ENCODE data around the gene ITGAL.

The ITGAL gene

GRCh38 chr16:30491229-30491628 is 18.7 kb downstream of the ITGAL start:
- Histone ChIP-seq H3K4me1 (ENCODE audit: insufficient read depth, poor library complexity, severe bottlenecking) (peaks cover 13% of the 10 kb centered on the region), H3K9me3 (ENCODE audit: severe bottlenecking) (no peaks in the 10 kb centered on the region), H3K36me3 (ENCODE audit: low read depth) (no peaks in the 10 kb centered on the region)

DNA sequence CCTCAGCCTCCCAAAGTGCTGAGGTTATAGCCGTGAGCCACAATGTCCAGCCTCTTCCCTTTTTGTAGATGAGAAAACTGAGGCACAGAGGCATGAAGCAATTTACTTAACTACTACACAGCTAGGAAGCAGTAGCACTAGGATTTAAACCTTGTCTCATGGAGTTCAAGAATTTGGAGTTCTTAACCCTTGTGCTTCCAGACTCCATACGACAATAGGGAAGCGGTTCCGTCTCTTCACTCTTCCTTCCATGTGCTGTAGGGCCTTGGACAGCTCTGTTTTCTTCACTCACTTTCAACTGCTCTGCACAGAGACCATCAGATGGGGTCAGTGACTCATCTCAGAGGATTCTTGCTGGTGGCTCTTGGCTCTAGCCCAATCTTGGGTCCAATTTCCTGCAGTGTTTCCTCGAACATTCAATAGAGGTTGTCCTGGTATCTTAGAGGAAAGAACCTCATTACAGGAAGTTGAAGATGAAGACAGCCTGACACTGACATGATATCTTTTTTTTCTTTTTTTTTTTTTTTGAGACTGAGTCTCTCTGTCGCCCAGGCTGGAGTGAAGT is 19.3 kb downstream of the ITGAL start:
- Histone ChIP-seq H3K27me3 (ENCODE audit: insufficient read depth, poor library complexity, severe bottlenecking) (no peaks in the 10 kb centered on the region), H3K36me3 (ENCODE audit: low read depth) (no peaks in the 10 kb centered on the region), H3K9me3 (ENCODE audit: severe bottlenecking) (no peaks in the 10 kb centered on the region), H3K27ac (ENCODE audit: poor library complexity, severe bottlenecking) (peak overlapping the region; percentile 55), H3K4me1 (ENCODE audit: insufficient read depth, poor library complexity, severe bottlenecking) (peaks cover 13% of the 10 kb centered on the region), H3K4me3 (ENCODE audit: severe bottlenecking) (no peak overlapping the region)
- ATAC-seq (ENCODE audit: low read depth) (peak; percentile 47), DNase-seq (ENCODE audit: low spot score) (no peak)
- TF ChIP-seq CTCF (IDR thresholded peaks at IDR 0.05; ENCODE audit: poor library complexity, severe bottlenecking), result peak; percentile 12

More at GRCh38 chr16:30491229-30491628, 18.7 kb downstream of the ITGAL start:
- no peak for DNase-seq (ENCODE audit: low spot score)
- no peaks in the 10 kb centered on the region for H3K27me3 ChIP-seq (ENCODE audit: insufficient read depth, poor library complexity, severe bottlenecking)
- no peak overlapping the region for H3K4me3 ChIP-seq (ENCODE audit: severe bottlenecking)
- no peak for ATAC-seq (ENCODE audit: low read depth)
- no peak for TF ChIP-seq CTCF (IDR thresholded peaks at IDR 0.05; ENCODE audit: poor library complexity, severe bottlenecking)
- peak overlapping the region; percentile 55 for H3K27ac ChIP-seq (ENCODE audit: poor library complexity, severe bottlenecking)

GRCh38 chr16:30493941-30494488 is 21.5 kb downstream of the ITGAL start:
- ATAC-seq (ENCODE audit: low read depth) (no peak), DNase-seq (ENCODE audit: low spot score) (no peak)

GRCh38 chr16:30494709-30495108 is 22.2 kb downstream of the ITGAL start:
- Histone ChIP-seq H3K4me1 (ENCODE audit: insufficient read depth, poor library complexity, severe bottlenecking) (peaks cover 13% of the 10 kb centered on the region), H3K4me3 (ENCODE audit: severe bottlenecking) (no peak overlapping the region), H3K27ac (ENCODE audit: poor library complexity, severe bottlenecking) (no peak overlapping the region), H3K36me3 (ENCODE audit: low read depth) (no peaks in the 10 kb centered on the region), H3K27me3 (ENCODE audit: insufficient read depth, poor library complexity, severe bottlenecking) (no peaks in the 10 kb centered on the region), H3K9me3 (ENCODE audit: severe bottlenecking) (no peaks in the 10 kb centered on the region)
- no peak for ATAC-seq (ENCODE audit: low read depth)
- no peak for DNase-seq (ENCODE audit: low spot score)
- no peak for TF ChIP-seq CTCF (IDR thresholded peaks at IDR 0.05; ENCODE audit: poor library complexity, severe bottlenecking)

More at GRCh38 chr16:30493941-30494488, 21.5 kb downstream of the ITGAL start:
- no peaks in the 10 kb centered on the region for H3K9me3 ChIP-seq (ENCODE audit: severe bottlenecking)
- H3K36me3 ChIP-seq (ENCODE audit: low read depth), result no peaks in the 10 kb centered on the region
- no peak overlapping the region for H3K27ac ChIP-seq (ENCODE audit: poor library complexity, severe bottlenecking)
- no peak overlapping the region for H3K4me3 ChIP-seq (ENCODE audit: severe bottlenecking)
- H3K4me1 ChIP-seq (ENCODE audit: insufficient read depth, poor library complexity, severe bottlenecking), result peaks cover 13% of the 10 kb centered on the region
- no peak for TF ChIP-seq CTCF (IDR thresholded peaks at IDR 0.05; ENCODE audit: poor library complexity, severe bottlenecking)
- H3K27me3 ChIP-seq (ENCODE audit: insufficient read depth, poor library complexity, severe bottlenecking), result no peaks in the 10 kb centered on the region

GRCh38 chr16:30499284-30499683 is 26.7 kb downstream of the ITGAL start:
- TF ChIP-seq CTCF (IDR thresholded peaks at IDR 0.05; ENCODE audit: poor library complexity, severe bottlenecking), result no peak
- H3K4me3 ChIP-seq (ENCODE audit: severe bottlenecking), result no peak overlapping the region
- no peaks in the 10 kb centered on the region for H3K36me3 ChIP-seq (ENCODE audit: low read depth)
- H3K27ac ChIP-seq (ENCODE audit: poor library complexity, severe bottlenecking), result no peak overlapping the region
- H3K9me3 ChIP-seq (ENCODE audit: severe bottlenecking), result no peaks in the 10 kb centered on the region
- no peaks in the 10 kb centered on the region for H3K4me1 ChIP-seq (ENCODE audit: insufficient read depth, poor library complexity, severe bottlenecking)
- DNase-seq (ENCODE audit: low spot score) (no peak), ATAC-seq (ENCODE audit: low read depth) (no peak)
- no peaks in the 10 kb centered on the region for H3K27me3 ChIP-seq (ENCODE audit: insufficient read depth, poor library complexity, severe bottlenecking)

Data from RWPE2 (cell line).